Panc1 (cell line): Measurements from ENCODE around the gene ORM2. TPM values are rescaled to one million over a fixed set of nuclear protein-coding genes. Genes with fewer than 3 reads are reported as not detected.

Source experiments
- ATAC-seq: fragments of 200-7000 bp; cut with Tn5 transposase; 2 replicates; pipeline ENCODE4 v1.9.1; 2020; ENCODE audit warnings: mild to moderate bottlenecking, moderate library complexity
- BruUV-seq: library from RNA; stranded (reverse); fragments of 400-500 nt; replicated peaks from 2 replicates; lab custom pipeline; 2021; lab: Mats Ljungman, UMichigan
- CTCF ChIA-PET: fragments of 300-600 bp; sonication (Branson Sonifier 250); formaldehyde crosslinking; loops from one replicate; lab custom pipeline; 2022; ENCODE audit warnings: antibody characterized with exemption; lab: Charles Lee
- POLR2A ChIA-PET: fragments of 300-600 bp; sonication (Branson Sonifier 250); formaldehyde crosslinking; loops from one replicate; lab custom pipeline; 2022; ENCODE audit warnings: antibody characterized with exemption; lab: Charles Lee
- DNase-seq: peaks from one replicate; pipeline ENCODE4 v3.0.0-alpha.2; 2010; ENCODE audit warnings: low read depth, low spot score
- H3K27ac ChIP-seq: 2 replicates; pipeline ENCODE4 v1.5.1; 2011; ENCODE audit warnings: mild to moderate bottlenecking, low read length, inconsistent platforms
- H3K27me3 ChIP-seq: fragments of 200-500 bp; sonication (Bioruptor generic); 2 replicates; pipeline ENCODE4 v1.6.0; 2014; ENCODE audit warnings: low read length, inconsistent platforms; ENCODE audit not compliant: control insufficient read depth, insufficient read depth
- H3K36me3 ChIP-seq: fragments of 200-500 bp; sonication (Bioruptor generic); 2 replicates; pipeline ENCODE4 v1.5.1; 2014; ENCODE audit warnings: inconsistent platforms, mild to moderate bottlenecking, low read length, moderate library complexity; ENCODE audit not compliant: control insufficient read depth, insufficient read depth
- H3K4me1 ChIP-seq: 2 replicates; pipeline ENCODE4 v1.5.1; 2011; ENCODE audit warnings: inconsistent platforms, mild to moderate bottlenecking, low read length, moderate library complexity; ENCODE audit not compliant: control insufficient read depth, insufficient read depth
- H3K4me3 ChIP-seq, 2 experiments: 2 replicates each; pipeline ENCODE4 v1.5.1; 2011 to 2012; ENCODE audit warnings: low read depth in 2 of 2, low read length in 2 of 2, mild to moderate bottlenecking in 2 of 2, inconsistent platforms in 1 of 2, moderate library complexity in 1 of 2
- H3K9me3 ChIP-seq: fragments of 200-500 bp; sonication (Bioruptor generic); 2 replicates; pipeline ENCODE4 v1.5.1; 2014; ENCODE audit warnings: low read depth, mild to moderate bottlenecking, inconsistent platforms, low read length, moderate library complexity; ENCODE audit not compliant: control insufficient read depth, insufficient read depth
- POLR2AphosphoS5 ChIP-seq: IDR thresholded peaks from 2 replicates; pipeline ENCODE4 v1.6.1; 2012; ENCODE audit warnings: mild to moderate bottlenecking, low read depth, low read length, moderate library complexity
- SIN3A ChIP-seq: IDR thresholded peaks from 2 replicates; pipeline ENCODE4 v1.6.1; 2012; ENCODE audit warnings: low read depth, mild to moderate bottlenecking, low read length, moderate library complexity, borderline replicate concordance; ENCODE audit not compliant: insufficient read depth
- TCF7L2 ChIP-seq: IDR thresholded peaks from 2 replicates; pipeline ENCODE4 v1.6.1; 2011; ENCODE audit warnings: mild to moderate bottlenecking, low read depth, low read length, inconsistent platforms
- in situ Hi-C: cut with HindIII; loops from 2 replicates; pipeline ENCODE4 v1.10.0; 2016; ENCODE audit warnings: low sequenced_read_pairs, low pct_unique_long_range_greater_than_20kb
- intact Hi-C: fragments of 100-400 bp; cut with micrococcal nuclease; formaldehyde crosslinking; loops from one replicate; pipeline ENCODE4 v1.10.0; 2022; ENCODE audit not compliant: unreplicated experiment
- total RNA-seq: library from RNA; stranded (reverse); gene quantifications from one replicate; pipeline ENCODE4 v1.2.1, GENCODE V29; 2021; ENCODE audit not compliant: unreplicated experiment
- TF ChIP-seq, protein P1 (sequence below): fragments of 450-650 bp; IDR thresholded peaks from 2 replicates; pipeline ENCODE4 v1.5.1; 2017; ENCODE audit warnings: mild to moderate bottlenecking
- TF ChIP-seq, protein P2 (sequence below), 2 experiments: IDR thresholded peaks; 2 replicates each; pipeline ENCODE4 v1.6.1; 2011 to 2012; ENCODE audit warnings: low read depth in 2 of 2, control low read depth in 1 of 2, low read length in 1 of 2, mild to moderate bottlenecking in 1 of 2, moderate library complexity in 1 of 2; ENCODE audit not compliant: insufficient read depth in 1 of 2

ORM2 gene
- total RNA-seq, 1 experiment from 2014 or later = 0.77 TPM

DNA sequence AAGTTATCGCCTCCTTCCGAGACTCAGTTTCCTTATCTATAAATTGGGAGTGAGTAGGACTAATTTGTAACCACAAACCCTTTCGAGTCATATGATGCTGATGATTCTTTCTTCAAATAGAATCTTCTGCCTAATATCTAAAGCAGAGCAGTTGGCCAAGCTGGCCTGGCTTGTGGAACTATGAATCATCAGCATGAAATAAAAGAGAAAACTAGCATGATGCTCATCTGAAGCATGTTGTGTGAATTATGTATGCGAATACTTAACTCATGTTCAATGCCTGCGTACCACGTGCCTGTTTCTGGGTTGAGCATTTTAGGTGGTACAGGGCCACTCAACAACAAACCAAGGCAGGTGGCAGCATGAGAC, 21.8 kb upstream of the ORM2 start:
- no peak overlapping the region for H3K4me3 ChIP-seq
- no TSS peak for BruUV-seq
- H3K9me3 ChIP-seq = no peaks in the 10 kb centered on the region
- in situ Hi-C loops = no loop called here
- TF ChIP-seq SIN3A (no peak), TCF7L2 (no peak)
- TF ChIP-seq, protein P1, sequence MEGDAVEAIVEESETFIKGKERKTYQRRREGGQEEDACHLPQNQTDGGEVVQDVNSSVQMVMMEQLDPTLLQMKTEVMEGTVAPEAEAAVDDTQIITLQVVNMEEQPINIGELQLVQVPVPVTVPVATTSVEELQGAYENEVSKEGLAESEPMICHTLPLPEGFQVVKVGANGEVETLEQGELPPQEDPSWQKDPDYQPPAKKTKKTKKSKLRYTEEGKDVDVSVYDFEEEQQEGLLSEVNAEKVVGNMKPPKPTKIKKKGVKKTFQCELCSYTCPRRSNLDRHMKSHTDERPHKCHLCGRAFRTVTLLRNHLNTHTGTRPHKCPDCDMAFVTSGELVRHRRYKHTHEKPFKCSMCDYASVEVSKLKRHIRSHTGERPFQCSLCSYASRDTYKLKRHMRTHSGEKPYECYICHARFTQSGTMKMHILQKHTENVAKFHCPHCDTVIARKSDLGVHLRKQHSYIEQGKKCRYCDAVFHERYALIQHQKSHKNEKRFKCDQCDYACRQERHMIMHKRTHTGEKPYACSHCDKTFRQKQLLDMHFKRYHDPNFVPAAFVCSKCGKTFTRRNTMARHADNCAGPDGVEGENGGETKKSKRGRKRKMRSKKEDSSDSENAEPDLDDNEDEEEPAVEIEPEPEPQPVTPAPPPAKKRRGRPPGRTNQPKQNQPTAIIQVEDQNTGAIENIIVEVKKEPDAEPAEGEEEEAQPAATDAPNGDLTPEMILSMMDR = no peak
- TF ChIP-seq, protein P2, sequence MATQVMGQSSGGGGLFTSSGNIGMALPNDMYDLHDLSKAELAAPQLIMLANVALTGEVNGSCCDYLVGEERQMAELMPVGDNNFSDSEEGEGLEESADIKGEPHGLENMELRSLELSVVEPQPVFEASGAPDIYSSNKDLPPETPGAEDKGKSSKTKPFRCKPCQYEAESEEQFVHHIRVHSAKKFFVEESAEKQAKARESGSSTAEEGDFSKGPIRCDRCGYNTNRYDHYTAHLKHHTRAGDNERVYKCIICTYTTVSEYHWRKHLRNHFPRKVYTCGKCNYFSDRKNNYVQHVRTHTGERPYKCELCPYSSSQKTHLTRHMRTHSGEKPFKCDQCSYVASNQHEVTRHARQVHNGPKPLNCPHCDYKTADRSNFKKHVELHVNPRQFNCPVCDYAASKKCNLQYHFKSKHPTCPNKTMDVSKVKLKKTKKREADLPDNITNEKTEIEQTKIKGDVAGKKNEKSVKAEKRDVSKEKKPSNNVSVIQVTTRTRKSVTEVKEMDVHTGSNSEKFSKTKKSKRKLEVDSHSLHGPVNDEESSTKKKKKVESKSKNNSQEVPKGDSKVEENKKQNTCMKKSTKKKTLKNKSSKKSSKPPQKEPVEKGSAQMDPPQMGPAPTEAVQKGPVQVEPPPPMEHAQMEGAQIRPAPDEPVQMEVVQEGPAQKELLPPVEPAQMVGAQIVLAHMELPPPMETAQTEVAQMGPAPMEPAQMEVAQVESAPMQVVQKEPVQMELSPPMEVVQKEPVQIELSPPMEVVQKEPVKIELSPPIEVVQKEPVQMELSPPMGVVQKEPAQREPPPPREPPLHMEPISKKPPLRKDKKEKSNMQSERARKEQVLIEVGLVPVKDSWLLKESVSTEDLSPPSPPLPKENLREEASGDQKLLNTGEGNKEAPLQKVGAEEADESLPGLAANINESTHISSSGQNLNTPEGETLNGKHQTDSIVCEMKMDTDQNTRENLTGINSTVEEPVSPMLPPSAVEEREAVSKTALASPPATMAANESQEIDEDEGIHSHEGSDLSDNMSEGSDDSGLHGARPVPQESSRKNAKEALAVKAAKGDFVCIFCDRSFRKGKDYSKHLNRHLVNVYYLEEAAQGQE (IDR thresholded peaks at IDR 0.05; ENCODE audit: insufficient read depth in 1 of 2, low read depth in 2 of 2, low read length in 1 of 2) = no peak
- H3K27ac ChIP-seq = no peak overlapping the region
- CTCF ChIA-PET = no interaction called here
- ATAC-seq (no peak), DNase-seq (no peak)
- POLR2A ChIA-PET = no interaction called here
- no peaks in the 10 kb centered on the region for H3K36me3 ChIP-seq
- no peaks in the 10 kb centered on the region for H3K4me1 ChIP-seq
- H3K27me3 ChIP-seq = no peaks in the 10 kb centered on the region
- intact Hi-C loops = no loop called here

DNA sequence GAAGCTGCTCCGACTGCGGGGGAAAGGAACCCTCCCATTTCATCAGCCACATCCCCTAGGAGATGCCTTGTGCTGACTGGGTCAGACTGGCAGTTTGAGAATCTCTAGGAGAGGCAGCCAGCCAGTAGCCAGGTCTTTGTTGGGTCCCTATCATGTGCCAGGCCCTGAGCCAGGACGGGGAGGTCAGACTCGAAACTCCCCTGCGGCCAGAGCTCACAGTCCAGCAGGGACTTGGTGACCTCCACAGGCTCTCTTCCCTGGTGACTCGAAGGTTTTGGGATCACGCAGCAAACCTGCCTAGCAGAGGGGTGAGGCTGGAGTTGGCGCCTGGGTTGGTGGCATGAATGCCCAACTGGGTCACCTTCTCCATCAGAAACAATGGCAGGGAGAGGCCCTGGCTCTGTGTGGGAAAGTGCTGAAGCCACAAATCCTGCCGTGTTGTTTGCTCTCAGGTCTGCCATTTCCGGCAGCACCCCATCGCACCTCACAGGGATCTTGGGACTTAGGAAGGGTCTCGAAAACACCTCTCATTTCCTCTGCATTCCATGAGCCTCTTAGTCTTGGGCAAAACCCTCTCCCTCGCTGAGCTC, 21.2 kb upstream of the ORM2 start:
- Histone ChIP-seq H3K27ac (no peak overlapping the region), H3K4me3 (no peak overlapping the region), H3K27me3 (no peaks in the 10 kb centered on the region), H3K36me3 (no peaks in the 10 kb centered on the region), H3K4me1 (no peaks in the 10 kb centered on the region), H3K9me3 (no peaks in the 10 kb centered on the region)
- ATAC-seq (no peak), DNase-seq (no peak)
- ChIA-PET CTCF (no interaction called here), POLR2A (no interaction called here)
- no TSS peak for BruUV-seq
- intact Hi-C loops = no loop called here
- in situ Hi-C loops = no loop called here
- TF ChIP-seq TCF7L2 (no peak), POLR2AphosphoS5 (no peak), SIN3A (no peak)
- TF ChIP-seq, protein P2 (IDR thresholded peaks at IDR 0.05; ENCODE audit: insufficient read depth in 1 of 2, low read depth in 2 of 2, low read length in 1 of 2) = no peak
- TF ChIP-seq, protein P1 = no peak
